DMS153 treated with DMSO at 0.1 percent for 48 hours (cell line): ENCODE measurements around the gene FXYD6.
A peak's percentile ranks its signal among the peaks of the same experiment; 100 is the strongest.
"Not testable (repeated sequence)": the region's sequence is repeated elsewhere in the genome, so short reads cannot be mapped to it uniquely, and the experiment has no call there.

Experiments
- DNase-seq: peaks from one replicate; lab custom pipeline; 2025; ENCODE audit not compliant: unreplicated experiment; lab: John Stamatoyannopoulos, UW

Gene FXYD6

DNA sequence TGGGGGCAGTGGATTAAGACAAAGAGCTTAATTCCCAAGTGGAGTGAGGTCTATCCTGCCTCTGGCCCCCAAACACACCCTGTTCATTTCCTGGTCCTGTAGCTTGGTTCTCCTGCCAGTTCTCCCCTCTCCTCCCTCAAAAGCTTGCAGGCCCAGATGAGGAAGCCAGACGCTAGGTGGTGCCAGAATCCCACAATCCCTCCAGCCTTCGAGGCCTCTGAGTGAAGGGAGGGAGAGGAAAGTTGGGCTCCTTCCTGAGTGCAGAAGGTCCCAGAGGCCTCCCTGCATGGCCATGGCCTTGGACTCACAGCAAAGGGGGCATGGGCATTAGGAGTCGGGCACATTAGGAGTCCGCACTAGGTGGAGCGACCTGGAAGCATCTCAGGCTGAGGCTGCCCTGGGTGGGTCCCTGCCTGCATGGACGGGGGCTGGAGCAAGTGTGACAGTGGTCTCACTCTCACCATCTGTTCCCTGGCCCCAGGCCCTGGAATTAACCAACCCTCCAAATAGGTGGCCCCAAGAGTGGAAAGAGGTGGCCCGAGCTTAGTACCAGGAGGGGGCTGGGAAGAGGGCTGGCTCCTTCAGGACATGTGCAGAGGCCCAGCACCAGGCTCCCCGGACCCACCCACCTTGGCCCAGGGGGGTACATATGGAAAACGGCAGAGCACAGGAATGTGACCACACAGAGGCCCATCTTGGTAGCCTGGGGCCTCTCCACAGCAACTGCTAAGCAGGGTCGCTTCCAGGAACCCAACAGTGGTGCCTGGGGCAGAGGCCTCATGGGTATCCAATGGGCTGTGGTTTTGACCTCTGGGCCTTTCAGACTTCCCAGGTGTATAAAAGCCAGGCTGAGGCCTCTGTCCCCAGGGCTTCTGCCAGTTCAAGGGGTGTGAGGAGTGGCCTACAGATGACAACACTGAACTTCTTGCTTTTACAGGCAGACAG lies 57.1 kb downstream of the FXYD6 start:
- peak; percentile 75 for DNase-seq

- no peak for DNase-seq
Observed at GRCh38 chr11:117818041-117818873, 58.2 kb downstream of the FXYD6 start.

DNA sequence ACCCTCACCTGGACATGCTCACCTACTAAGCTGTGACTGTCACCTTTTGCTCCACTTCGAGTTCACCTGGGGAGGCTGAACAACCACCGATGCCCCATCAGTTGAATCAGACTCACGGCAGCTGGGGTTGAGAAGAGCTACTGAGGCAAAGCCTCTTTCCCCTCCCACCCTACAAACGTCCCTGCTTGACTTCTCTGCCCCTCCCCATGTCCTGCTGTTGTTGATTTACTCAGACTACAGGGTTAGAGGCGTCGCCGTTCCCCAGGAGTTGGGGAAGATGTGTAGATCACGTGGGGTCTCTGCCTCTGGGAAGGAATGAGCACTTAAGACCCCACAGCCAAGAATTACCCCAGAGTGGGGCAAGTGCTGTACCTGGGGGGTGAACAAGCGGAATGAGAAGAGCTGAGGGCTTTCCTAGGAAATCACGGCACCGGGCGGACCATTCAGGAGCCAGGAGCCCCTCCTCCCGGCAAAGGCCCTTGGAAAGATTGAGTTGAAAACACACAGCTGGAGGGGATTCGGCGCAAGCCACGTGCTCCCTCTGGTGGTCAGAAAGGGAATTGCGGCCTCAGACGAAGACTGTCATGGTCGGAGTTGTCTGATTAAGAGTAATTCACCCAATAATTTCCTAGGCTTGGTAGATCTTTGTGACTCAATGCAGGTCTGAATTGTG lies 59.0 kb downstream of the FXYD6 start:
- DNase-seq = peak; percentile 55

- no peak for DNase-seq
Observed at GRCh38 chr11:117816846-117817367, 59.6 kb downstream of the FXYD6 start.

GRCh38 chr11:117816151-117816741 lies 60.2 kb downstream of the FXYD6 start:
- no peak for DNase-seq

- no peak for DNase-seq
Observed at GRCh38 chr11:117815262-117815803, 61.1 kb downstream of the FXYD6 start.

DNA sequence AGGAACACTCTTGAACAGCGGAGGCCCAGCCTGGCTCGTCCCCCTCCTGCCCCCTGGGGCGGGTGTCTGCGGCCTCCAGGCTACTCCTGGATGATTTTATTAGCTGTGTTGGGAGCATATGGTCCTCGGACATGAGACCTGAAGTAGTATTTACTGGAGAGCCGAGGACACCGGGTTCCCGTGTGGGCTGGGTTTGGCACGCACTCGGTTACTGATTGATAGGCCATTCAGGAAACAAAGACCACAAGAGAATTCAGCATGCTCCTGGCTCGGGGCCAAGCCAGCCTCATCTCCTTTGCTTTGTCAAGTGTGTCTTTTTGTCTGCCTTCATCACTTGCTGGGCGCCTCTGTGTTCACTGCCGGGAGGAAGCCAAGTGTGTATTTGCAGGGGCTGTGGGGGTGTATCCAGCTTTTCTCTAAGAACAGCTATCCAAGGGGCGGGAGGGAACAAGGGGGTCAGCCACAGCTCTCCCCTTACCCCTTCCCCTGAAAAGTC lies 61.6 kb downstream of the FXYD6 start:
- DNase-seq = peak; percentile 92

- no peak for DNase-seq
Observed at GRCh38 chr11:117814204-117814765, 62.2 kb downstream of the FXYD6 start.

DNA sequence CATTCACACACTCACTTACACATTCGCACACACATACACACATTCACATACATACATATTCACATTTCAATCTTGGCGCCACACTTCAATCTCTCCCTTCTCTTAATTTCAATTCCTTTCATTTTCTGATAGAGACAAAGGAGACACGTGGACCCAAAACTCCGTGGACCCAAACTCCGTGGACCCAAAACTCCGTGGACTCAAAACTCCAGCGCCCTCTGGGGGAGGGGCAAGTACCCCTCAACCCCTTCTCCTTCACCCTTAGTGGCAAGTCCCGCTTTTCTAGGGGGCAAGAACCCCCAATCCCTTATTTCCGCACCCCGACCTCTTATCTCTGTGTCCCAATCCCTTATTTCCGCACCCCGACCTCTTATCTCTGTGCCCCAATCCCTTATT lies 66.4 kb downstream of the FXYD6 start:
- DNase-seq = not testable (repeated sequence)

- peak; percentile 76 for DNase-seq
Observed at GRCh38 chr11:117809236-117810055, 67.0 kb downstream of the FXYD6 start.

- DNase-seq = no peak
Observed at GRCh38 chr11:117808784-117809183, 67.7 kb downstream of the FXYD6 start.

- DNase-seq = peak; percentile 54
Observed at GRCh38 chr11:117807482-117808327, 68.8 kb downstream of the FXYD6 start.

DNA sequence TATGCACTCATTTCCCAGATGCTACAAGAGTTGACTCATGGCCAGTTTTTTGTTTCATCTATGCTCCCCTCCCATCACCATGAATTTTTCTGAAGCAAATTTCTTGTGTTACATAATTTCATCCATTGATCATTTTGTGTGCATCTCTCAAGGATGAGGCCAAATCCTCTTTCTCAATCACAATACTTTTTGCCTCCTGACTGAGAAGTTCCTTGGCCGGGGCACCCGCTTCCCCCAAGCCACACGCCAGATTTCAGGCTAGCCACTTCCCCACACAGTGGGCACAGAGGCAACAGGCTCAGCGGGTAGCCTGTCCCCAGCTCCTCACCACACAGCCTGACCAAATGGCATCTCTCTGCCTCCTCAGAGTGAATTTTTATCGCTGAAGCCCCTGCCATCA lies 69.6 kb downstream of the FXYD6 start:
- no peak for DNase-seq

DNA sequence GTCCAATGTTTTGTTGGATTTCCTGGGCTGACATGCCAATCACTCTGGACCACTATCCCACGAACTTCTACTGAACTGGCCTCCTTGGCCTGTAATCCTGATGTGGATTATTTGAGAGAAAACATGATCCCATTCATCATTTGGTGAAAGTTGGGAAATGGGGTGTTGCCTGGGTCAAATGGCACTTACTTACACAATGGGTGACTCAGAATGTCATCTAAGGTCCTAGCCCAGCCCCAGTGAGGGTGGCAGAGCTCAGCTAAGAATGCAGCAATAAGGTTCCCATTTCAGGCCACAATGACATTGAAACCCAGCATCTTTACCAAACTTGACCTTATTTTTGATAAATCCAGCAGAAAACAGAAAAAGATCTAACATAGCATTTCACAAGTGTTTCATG lies 71.4 kb downstream of the FXYD6 start:
- DNase-seq = no peak

GRCh38 chr11:117803896-117804295 lies 72.6 kb downstream of the FXYD6 start:
- no peak for DNase-seq

- DNase-seq = no peak
Observed at GRCh38 chr11:117799634-117800033, 76.8 kb downstream of the FXYD6 start.

GRCh38 chr11:117796872-117797529 lies 79.5 kb downstream of the FXYD6 start, which contains the start of gene DSCAML1:
Gene DSCAML1 (minus strand): TSS chr11:117797216. CDS start chr11:117797079, 137 bp downstream.
- DNase-seq = peak; percentile 7
